22Rv1 (cell line): ENCODE measurements around the gene MPST.

ENCODE experiments used
- H3K27ac ChIP-seq: fragments of 450-650 bp; 2 replicates; pipeline ENCODE4 v1.5.1; 2017
- CTCF ChIP-seq: fragments of 450-650 bp; IDR thresholded peaks from 2 replicates; pipeline ENCODE4 v1.5.1; 2017; ENCODE audit warnings: mild to moderate bottlenecking
- ZFX ChIP-seq: fragments of 450-650 bp; IDR thresholded peaks from 2 replicates; pipeline ENCODE4 v1.6.1; 2017; ENCODE audit warnings: antibody characterized with exemption, borderline replicate concordance

Gene MPST

DNA sequence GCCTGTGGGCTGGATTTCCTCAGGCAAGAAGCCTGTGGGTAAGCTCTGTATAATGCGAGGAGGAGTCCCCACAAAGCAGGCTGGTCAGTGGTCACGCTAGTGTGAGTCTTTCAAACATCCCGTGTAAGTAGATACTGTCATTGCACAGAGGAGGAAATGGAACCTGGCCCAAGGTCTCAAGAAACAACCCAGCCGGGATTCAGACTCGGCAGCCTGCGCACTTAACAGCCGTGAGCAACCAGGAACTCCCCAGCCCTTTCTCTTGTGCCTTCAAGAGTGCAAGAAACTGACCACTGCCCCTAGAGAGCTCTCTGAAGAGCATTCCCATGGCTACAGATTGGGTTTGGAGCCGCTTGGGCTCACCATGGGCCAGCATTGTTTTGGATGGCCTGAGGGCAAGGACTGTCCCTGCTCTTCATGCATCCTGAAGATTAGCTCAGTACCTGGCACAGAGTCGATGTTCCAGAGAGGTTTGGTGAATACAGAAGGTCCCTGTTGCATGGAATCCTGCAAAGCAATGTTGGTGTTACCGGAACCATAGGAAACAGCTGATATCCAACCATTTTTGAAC, 6.0 kb downstream of the MPST start:
- TF ChIP-seq CTCF (no peak), ZFX (no peak)

GRCh38 chr22:37026325-37026724, 6.8 kb downstream of the MPST start:
- TF ChIP-seq ZFX (no peak), CTCF (no peak)
- no peak overlapping the region for H3K27ac ChIP-seq

More for the DNA sequence above, 6.0 kb downstream of the MPST start:
- no peak overlapping the region for H3K27ac ChIP-seq

- no peak overlapping the region for H3K27ac ChIP-seq
- TF ChIP-seq CTCF (no peak), ZFX (no peak)
Measured at GRCh38 chr22:37027556-37027955, 8.0 kb downstream of the MPST start.

- TF ChIP-seq ZFX (no peak), CTCF (no peak)
- no peak overlapping the region for H3K27ac ChIP-seq
Measured at GRCh38 chr22:37028692-37029674, 9.4 kb downstream of the MPST start.

DNA sequence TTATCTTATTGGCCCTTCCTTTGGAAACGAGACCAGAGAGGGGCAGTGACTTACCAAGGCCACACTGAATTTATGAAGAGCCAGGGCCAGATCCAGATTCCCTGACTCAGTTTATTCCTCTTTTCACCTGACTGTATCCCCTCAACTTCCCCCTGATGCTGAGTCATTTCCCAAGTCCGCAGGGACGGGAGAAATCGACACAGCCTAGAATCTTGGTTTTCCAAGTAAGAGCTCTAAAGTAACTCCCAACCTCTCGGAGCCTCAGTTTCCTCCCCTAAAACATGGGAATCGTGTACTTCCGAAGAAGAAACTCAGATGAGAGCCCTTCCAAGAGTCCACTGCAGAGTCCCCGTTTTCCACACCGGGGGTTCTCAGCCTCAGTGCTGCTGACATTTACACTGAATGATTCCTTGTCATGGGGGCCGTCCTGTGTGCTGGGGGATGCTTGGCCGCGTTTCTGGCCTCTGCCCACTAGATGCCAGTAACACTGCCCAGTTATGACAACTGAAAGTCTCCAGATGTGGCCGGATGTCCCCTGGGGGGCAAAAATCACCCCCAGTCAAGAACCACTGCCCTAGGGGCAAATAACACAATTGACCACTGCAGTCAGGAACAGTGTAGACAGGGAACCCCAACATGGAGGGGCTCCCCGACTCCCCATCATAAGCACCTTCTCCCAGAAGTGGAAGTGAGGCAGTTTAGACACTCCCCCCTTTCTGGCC, 11.2 kb downstream of the MPST start:
- TF ChIP-seq ZFX (no peak), CTCF (0 out of 2 replicates have a peak, but pooled peaks have one; percentile 19)
- no peak overlapping the region for H3K27ac ChIP-seq

- no peak for TF ChIP-seq ZFX
- no peak for TF ChIP-seq CTCF
- H3K27ac ChIP-seq: peak overlapping the region; percentile 81
Measured at GRCh38 chr22:37032134-37032534, 12.6 kb downstream of the MPST start.
